ENCODE results near the gene SPTBN5.

SPTBN5 gene

DNA sequence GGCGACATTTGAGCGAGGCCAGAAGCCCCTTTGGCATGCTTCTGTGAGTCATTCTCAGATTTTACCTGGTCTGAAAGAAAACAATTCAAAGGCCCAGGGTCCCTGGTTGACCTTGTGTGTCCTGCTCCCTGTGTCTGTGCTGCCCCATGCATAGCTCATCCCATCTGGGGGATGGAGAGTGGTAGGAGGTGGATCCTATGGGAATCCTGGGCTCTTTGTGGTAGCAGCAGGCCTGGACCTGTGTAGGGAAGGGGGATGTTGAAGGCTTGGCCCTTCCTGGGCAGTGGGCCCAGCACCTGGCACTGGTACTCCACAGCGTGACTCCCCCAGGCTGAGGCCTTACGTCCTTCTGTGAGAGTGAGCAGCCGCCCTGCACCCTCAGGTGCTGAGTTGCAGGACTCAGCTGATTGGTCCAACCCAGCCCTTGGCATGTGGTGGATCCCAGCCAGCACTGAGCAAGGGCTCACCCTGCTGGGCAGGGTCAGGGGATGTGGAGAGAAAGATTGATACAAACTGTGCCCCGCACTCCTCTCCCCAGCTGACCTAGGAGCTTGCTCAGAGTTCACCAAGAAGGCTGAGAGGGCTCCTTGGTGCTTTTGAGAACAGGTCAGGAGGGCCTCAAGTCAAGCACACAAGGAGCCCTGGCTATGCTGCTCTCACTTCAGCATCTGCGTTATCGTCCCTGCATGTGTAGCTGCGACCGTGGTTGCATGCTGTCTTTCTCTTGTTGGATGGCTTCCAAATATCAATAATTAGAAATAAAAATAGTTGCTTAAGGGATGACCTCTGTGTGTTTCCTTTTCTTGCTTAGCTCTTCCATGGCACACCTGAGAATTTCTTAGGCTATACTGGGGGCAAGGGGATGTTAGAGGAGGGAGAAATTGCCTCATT lies 87.3 kb downstream of the SPTBN5 start:
- H3K4me1 ChIP-seq (ENCODE audit: control extremely low read depth in 1 of 4, control insufficient read depth in 4 of 4, insufficient read depth in 4 of 4, low read length in 3 of 4) = peaks cover 0 to 54% (median 44%) of the 10 kb centered on the region in 4 experiments
- POLR2A ChIA-PET = interaction anchor here (0.6 kb wide), 1 partner anchor 297 kb away, joined by 3 read pairs; no protein-coding TSS in a partner anchor
- peak overlapping the region in 1 of 2 experiments; percentile 90 for H3K27ac ChIP-seq (ENCODE audit: insufficient read depth in 1 of 2, low read depth in 1 of 2, low read length in 2 of 2, poor library complexity in 1 of 2, severe bottlenecking in 2 of 2)

GRCh38 chr15:41805711-41806110 lies 88.1 kb downstream of the SPTBN5 start:
- CTCF ChIA-PET = interaction anchor here (1.4 to 9.0 kb wide), 4 partner anchors 11 to 35 kb away, joined by 4 to 139 read pairs (median 9); partner anchors contain the start of gene MAPKBP1
- WGBS (ENCODE audit: insufficient coverage) = 100% methylated on average over 2 of the region's 3 CpGs
- no peak overlapping the region for H3K4me3 ChIP-seq (ENCODE audit: control insufficient read depth in 1 of 7, extremely low read depth in 1 of 7, insufficient read depth in 4 of 7, low read depth in 2 of 7, low read length in 6 of 7)
- peak overlapping the region; percentile 77 to 90 for H3K27ac ChIP-seq (ENCODE audit: insufficient read depth in 1 of 2, low read depth in 1 of 2, low read length in 2 of 2, poor library complexity in 1 of 2, severe bottlenecking in 2 of 2)
- H3K27me3 ChIP-seq (replicated peaks in 2 of 5; ENCODE audit: control insufficient read depth in 4 of 5, insufficient read depth in 5 of 5, low read length in 4 of 5) = no peaks in the 10 kb centered on the region
- H3K36me3 ChIP-seq (ENCODE audit: control insufficient read depth in 4 of 4, insufficient read depth in 4 of 4, low read length in 3 of 4) = peaks cover 0 to 9% (median 5%) of the 10 kb centered on the region in 4 experiments
- POLR2A ChIA-PET = interaction anchor here (0.7 kb wide), 1 partner anchor 108 kb away, joined by 3 read pairs; no protein-coding TSS in a partner anchor
- no peak for DNase-seq
- peaks cover 0 to 2% (median 0%) of the 10 kb centered on the region in 5 experiments for H3K9me3 ChIP-seq (ENCODE audit: control extremely low read depth in 1 of 5, control insufficient read depth in 4 of 5, insufficient read depth in 2 of 5, low read depth in 1 of 5, low read length in 4 of 5)
- H3K4me1 ChIP-seq (ENCODE audit: control extremely low read depth in 1 of 4, control insufficient read depth in 4 of 4, insufficient read depth in 4 of 4, low read length in 3 of 4) = peaks cover 0 to 47% (median 37%) of the 10 kb centered on the region in 4 experiments

More for the DNA sequence above, 87.3 kb downstream of the SPTBN5 start:
- CTCF ChIA-PET = interaction anchor here (0.7 to 9.0 kb wide), 8 partner anchors 10 to 101 kb away, joined by 3 to 139 read pairs (median 6); partner anchors contain the start of gene MAPKBP1
- DNase-seq = peak in 1 of 3 donors; percentile 26
- H3K36me3 ChIP-seq (ENCODE audit: control insufficient read depth in 4 of 4, insufficient read depth in 4 of 4, low read length in 3 of 4) = peaks cover 0 to 3% (median under 1%) of the 10 kb centered on the region in 4 experiments
- H3K9me3 ChIP-seq (ENCODE audit: control extremely low read depth in 1 of 5, control insufficient read depth in 4 of 5, insufficient read depth in 2 of 5, low read depth in 1 of 5, low read length in 4 of 5) = no peaks in the 10 kb centered on the region
- no peak overlapping the region for H3K4me3 ChIP-seq (ENCODE audit: control insufficient read depth in 1 of 7, extremely low read depth in 1 of 7, insufficient read depth in 4 of 7, low read depth in 2 of 7, low read length in 6 of 7)
- no peaks in the 10 kb centered on the region for H3K27me3 ChIP-seq (replicated peaks in 2 of 5; ENCODE audit: control insufficient read depth in 4 of 5, insufficient read depth in 5 of 5, low read length in 4 of 5)
- WGBS (ENCODE audit: insufficient coverage) = 95% methylated on average over 6 of the region's 10 CpGs

GRCh38 chr15:41804916-41805666 lies 88.8 kb downstream of the SPTBN5 start:
- ChIA-PET CTCF (interaction anchor here (1.0 to 9.0 kb wide), 6 partner anchors 10 to 148 kb away, joined by 3 to 139 read pairs (median 4); partner anchors contain the start of gene MAPKBP1), POLR2A (interaction anchor here (0.7 kb wide), 1 partner anchor 108 kb away, joined by 3 read pairs; no protein-coding TSS in a partner anchor)
- Histone ChIP-seq H3K27me3 (replicated peaks in 2 of 5; ENCODE audit: control insufficient read depth in 4 of 5, insufficient read depth in 5 of 5, low read length in 4 of 5) (no peaks in the 10 kb centered on the region), H3K27ac (ENCODE audit: insufficient read depth in 1 of 2, low read depth in 1 of 2, low read length in 2 of 2, poor library complexity in 1 of 2, severe bottlenecking in 2 of 2) (peak overlapping the region; percentile 77 to 90), H3K36me3 (ENCODE audit: control insufficient read depth in 4 of 4, insufficient read depth in 4 of 4, low read length in 3 of 4) (peaks cover 0 to 13% (median 6%) of the 10 kb centered on the region in 4 experiments), H3K4me1 (ENCODE audit: control extremely low read depth in 1 of 4, control insufficient read depth in 4 of 4, insufficient read depth in 4 of 4, low read length in 3 of 4) (peaks cover 0 to 41% (median 32%) of the 10 kb centered on the region in 4 experiments), H3K9me3 (ENCODE audit: control extremely low read depth in 1 of 5, control insufficient read depth in 4 of 5, insufficient read depth in 2 of 5, low read depth in 1 of 5, low read length in 4 of 5) (peaks cover 0 to 2% (median 0%) of the 10 kb centered on the region in 5 experiments), H3K4me3 (ENCODE audit: control insufficient read depth in 1 of 7, extremely low read depth in 1 of 7, insufficient read depth in 4 of 7, low read depth in 2 of 7, low read length in 6 of 7) (peak overlapping the region in 2 of 7 experiments; percentile 7 to 23)
- WGBS (ENCODE audit: insufficient coverage) = 47% methylated on average over 7 of the region's 8 CpGs
- peak in 2 of 3 donors; percentile 33 to 34 for DNase-seq

DNA sequence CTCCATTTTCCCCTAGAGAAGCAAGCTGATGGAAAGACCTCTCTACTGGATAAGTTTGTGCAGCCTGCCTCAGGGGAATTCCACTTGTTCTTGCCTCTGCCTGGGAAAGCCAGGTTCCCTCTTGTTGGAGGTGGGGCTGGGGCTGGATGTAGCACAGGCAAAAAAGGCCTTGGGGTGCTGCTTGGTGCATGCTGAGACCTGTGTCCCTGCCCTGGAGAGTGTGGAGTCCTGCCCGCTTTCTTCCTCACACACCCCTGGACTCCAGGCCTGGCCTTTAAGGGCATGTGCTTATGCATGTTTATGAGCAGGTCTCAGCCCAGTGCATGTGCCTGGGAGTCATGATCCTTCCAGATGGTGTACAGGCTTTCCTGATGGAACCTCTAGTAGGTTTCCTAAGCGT lies 89.5 kb downstream of the SPTBN5 start:
- Histone ChIP-seq H3K4me1 (ENCODE audit: control extremely low read depth in 1 of 4, control insufficient read depth in 4 of 4, insufficient read depth in 4 of 4, low read length in 3 of 4) (peaks cover 0 to 33% (median 25%) of the 10 kb centered on the region in 4 experiments), H3K27me3 (replicated peaks in 2 of 5; ENCODE audit: control insufficient read depth in 4 of 5, insufficient read depth in 5 of 5, low read length in 4 of 5) (no peaks in the 10 kb centered on the region), H3K4me3 (ENCODE audit: control insufficient read depth in 1 of 7, extremely low read depth in 1 of 7, insufficient read depth in 4 of 7, low read depth in 2 of 7, low read length in 6 of 7) (no peak overlapping the region), H3K27ac (ENCODE audit: insufficient read depth in 1 of 2, low read depth in 1 of 2, low read length in 2 of 2, poor library complexity in 1 of 2, severe bottlenecking in 2 of 2) (peak overlapping the region; percentile 77 to 90), H3K36me3 (ENCODE audit: control insufficient read depth in 4 of 4, insufficient read depth in 4 of 4, low read length in 3 of 4) (peaks cover 0 to 17% (median 8%) of the 10 kb centered on the region in 4 experiments), H3K9me3 (ENCODE audit: control extremely low read depth in 1 of 5, control insufficient read depth in 4 of 5, insufficient read depth in 2 of 5, low read depth in 1 of 5, low read length in 4 of 5) (peaks cover 0 to 2% (median 0%) of the 10 kb centered on the region in 5 experiments)
- CTCF ChIA-PET = interaction anchor here (1.0 to 9.0 kb wide), 5 partner anchors 9 to 148 kb away, joined by 3 to 139 read pairs (median 4); partner anchors contain the start of gene MAPKBP1
- DNase-seq = no peak
- POLR2A ChIA-PET = no interaction called here
- WGBS (ENCODE audit: insufficient coverage) = 100% methylated on average over 1 of the region's 2 CpGs

- no peak for DNase-seq
- ChIA-PET POLR2A (interaction anchor here (0.6 kb wide), 1 partner anchor 51 kb away, joined by 3 read pairs; no protein-coding TSS in a partner anchor), CTCF (interaction anchor here (1.0 to 9.0 kb wide), 7 partner anchors 10 to 26 kb away, joined by 3 to 139 read pairs (median 4); partner anchors contain the start of gene MAPKBP1)
- Histone ChIP-seq H3K4me1 (ENCODE audit: control extremely low read depth in 1 of 4, control insufficient read depth in 4 of 4, insufficient read depth in 4 of 4, low read length in 3 of 4) (peaks cover 0 to 37% (median 27%) of the 10 kb centered on the region in 4 experiments), H3K9me3 (ENCODE audit: control extremely low read depth in 1 of 5, control insufficient read depth in 4 of 5, insufficient read depth in 2 of 5, low read depth in 1 of 5, low read length in 4 of 5) (peaks cover 0 to 2% (median 0%) of the 10 kb centered on the region in 5 experiments), H3K27me3 (replicated peaks in 2 of 5; ENCODE audit: control insufficient read depth in 4 of 5, insufficient read depth in 5 of 5, low read length in 4 of 5) (no peaks in the 10 kb centered on the region), H3K36me3 (ENCODE audit: control insufficient read depth in 4 of 4, insufficient read depth in 4 of 4, low read length in 3 of 4) (peaks cover 0 to 19% (median 8%) of the 10 kb centered on the region in 4 experiments), H3K27ac (ENCODE audit: insufficient read depth in 1 of 2, low read depth in 1 of 2, low read length in 2 of 2, poor library complexity in 1 of 2, severe bottlenecking in 2 of 2) (no peak overlapping the region), H3K4me3 (ENCODE audit: control insufficient read depth in 1 of 7, extremely low read depth in 1 of 7, insufficient read depth in 4 of 7, low read depth in 2 of 7, low read length in 6 of 7) (no peak overlapping the region)
- no CpG with 5 or more reads among the region's 3 CpGs for WGBS (ENCODE audit: insufficient coverage)
Measured at GRCh38 chr15:41801850-41802455, 91.9 kb downstream of the SPTBN5 start.

DNA sequence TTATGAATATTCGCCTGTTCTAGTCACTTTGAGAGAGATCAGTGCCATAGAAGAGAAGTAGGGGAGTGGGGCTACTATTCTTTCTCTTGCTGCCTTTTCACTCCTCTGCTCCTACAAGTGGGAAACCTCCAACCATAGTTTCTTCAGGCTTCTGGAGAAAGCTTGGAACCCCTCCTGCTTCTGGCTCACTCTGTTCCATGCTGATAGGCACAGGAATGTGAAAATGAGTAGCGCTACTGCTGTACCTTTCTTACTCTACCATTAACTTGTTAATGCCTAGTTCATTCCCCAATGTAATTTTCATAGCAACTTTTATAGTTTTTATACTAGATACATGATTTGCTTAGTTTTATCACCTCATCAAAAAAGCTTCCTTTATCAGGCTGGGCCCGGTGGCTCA lies 92.7 kb downstream of the SPTBN5 start:
- H3K9me3 ChIP-seq (ENCODE audit: control extremely low read depth in 1 of 5, control insufficient read depth in 4 of 5, insufficient read depth in 2 of 5, low read depth in 1 of 5, low read length in 4 of 5) = peaks cover 0 to 2% (median 0%) of the 10 kb centered on the region in 5 experiments
- peaks cover 2 to 38% (median 34%) of the 10 kb centered on the region in 4 experiments for H3K4me1 ChIP-seq (ENCODE audit: control extremely low read depth in 1 of 4, control insufficient read depth in 4 of 4, insufficient read depth in 4 of 4, low read length in 3 of 4)
- peaks cover 0 to 19% (median 8%) of the 10 kb centered on the region in 4 experiments for H3K36me3 ChIP-seq (ENCODE audit: control insufficient read depth in 4 of 4, insufficient read depth in 4 of 4, low read length in 3 of 4)
- POLR2A ChIA-PET = no interaction called here
- DNase-seq = no peak
- H3K4me3 ChIP-seq (ENCODE audit: control insufficient read depth in 1 of 7, extremely low read depth in 1 of 7, insufficient read depth in 4 of 7, low read depth in 2 of 7, low read length in 6 of 7) = no peak overlapping the region
- no peak overlapping the region for H3K27ac ChIP-seq (ENCODE audit: insufficient read depth in 1 of 2, low read depth in 1 of 2, low read length in 2 of 2, poor library complexity in 1 of 2, severe bottlenecking in 2 of 2)
- no CpG with 5 or more reads among the region's 3 CpGs for WGBS (ENCODE audit: insufficient coverage)
- no peaks in the 10 kb centered on the region for H3K27me3 ChIP-seq (replicated peaks in 2 of 5; ENCODE audit: control insufficient read depth in 4 of 5, insufficient read depth in 5 of 5, low read length in 4 of 5)
- CTCF ChIA-PET = interaction anchor here (1.2 to 9.0 kb wide), 4 partner anchors 9 to 25 kb away, joined by 3 to 139 read pairs (median 17); partner anchors contain the start of gene MAPKBP1

Data from common myeloid progenitor, CD34-positive (primary cell).